HG02798 (cell line): Measurements from ENCODE around the gene ZNF45.
A peak's percentile ranks its signal among the peaks of the same experiment; 100 is the strongest.
"Not testable (repeated sequence)": the region's sequence is repeated elsewhere in the genome, so short reads cannot be mapped to it uniquely, and the experiment has no call there.

Experiments
- ATAC-seq: cut with Tn5 transposase; IDR thresholded peaks from one replicate; pipeline ENCODE4 v1.9.1; 2021; ENCODE audit warnings: mild to moderate bottlenecking; ENCODE audit not compliant: unreplicated experiment, poor library complexity

Gene ZNF45

DNA sequence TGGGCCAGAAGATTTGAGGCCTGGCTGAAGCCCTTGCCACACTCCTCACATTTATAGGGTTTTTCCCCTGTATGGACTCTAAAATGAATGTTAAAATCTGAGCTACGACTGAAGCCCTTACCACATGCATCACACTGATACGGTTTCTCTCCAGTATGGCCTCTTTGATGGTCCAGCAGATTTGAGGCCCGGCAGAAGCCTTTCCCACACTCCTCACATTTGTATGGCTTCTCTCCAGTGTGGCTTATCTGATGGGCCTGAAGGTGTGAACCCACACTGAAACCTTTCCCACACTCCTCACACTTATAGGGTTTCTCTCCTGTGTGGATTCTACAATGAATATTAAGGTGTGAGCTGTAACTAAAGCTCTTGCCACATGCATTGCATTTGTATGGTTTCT lies 21.0 kb downstream of the ZNF45 start:
- ATAC-seq, result no peak

DNA sequence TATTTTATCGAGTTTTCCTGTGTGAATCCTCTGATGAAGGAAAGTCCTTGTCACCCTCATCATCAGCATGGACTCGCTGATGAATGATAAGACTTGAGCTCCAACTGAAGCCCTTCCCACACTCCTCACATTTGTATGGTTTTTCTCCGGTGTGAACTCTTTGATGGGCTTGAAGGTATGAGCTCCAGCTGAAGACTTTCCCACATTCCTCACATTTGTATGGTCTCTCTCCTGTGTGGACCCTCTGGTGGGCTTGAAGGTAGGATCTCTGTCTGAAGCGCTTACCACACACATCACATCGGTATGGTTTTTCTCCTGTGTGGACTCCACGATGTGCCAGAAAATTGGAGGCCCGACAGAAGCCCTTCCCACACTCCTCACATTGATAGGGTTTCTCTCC lies 21.7 kb downstream of the ZNF45 start:
- no peak for ATAC-seq

GRCh38 chr19:43910884-43911283 lies 24.2 kb downstream of the ZNF45 start:
- ATAC-seq, result no peak

- ATAC-seq, result no peak
These were observed 26.4 kb downstream of the ZNF45 start for GRCh38 chr19:43908659-43909058.

DNA sequence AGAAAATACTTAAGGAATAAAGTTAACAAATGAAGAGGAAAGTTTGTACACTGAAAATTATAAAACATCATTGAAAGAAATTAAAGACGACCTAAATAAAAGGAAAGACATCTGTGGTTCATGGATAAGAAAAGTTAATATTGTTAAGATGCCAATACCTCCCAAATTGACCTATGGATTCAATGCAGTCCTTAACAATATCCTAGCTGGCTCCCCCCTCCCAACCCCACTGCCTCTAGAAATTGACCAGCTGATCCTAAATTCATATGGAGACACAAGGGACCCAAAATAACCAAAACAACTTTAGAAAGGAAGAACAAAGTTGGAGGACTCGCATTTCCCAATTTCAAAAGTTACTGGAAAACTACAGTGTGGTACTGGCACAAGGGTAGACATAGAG lies 28.3 kb downstream of the ZNF45 start:
- no peak for ATAC-seq

GRCh38 chr19:43905897-43906296 lies 29.2 kb downstream of the ZNF45 start:
- ATAC-seq, result no peak

- ATAC-seq, result no peak
These were observed 32.7 kb downstream of the ZNF45 start for GRCh38 chr19:43902399-43902798.

DNA sequence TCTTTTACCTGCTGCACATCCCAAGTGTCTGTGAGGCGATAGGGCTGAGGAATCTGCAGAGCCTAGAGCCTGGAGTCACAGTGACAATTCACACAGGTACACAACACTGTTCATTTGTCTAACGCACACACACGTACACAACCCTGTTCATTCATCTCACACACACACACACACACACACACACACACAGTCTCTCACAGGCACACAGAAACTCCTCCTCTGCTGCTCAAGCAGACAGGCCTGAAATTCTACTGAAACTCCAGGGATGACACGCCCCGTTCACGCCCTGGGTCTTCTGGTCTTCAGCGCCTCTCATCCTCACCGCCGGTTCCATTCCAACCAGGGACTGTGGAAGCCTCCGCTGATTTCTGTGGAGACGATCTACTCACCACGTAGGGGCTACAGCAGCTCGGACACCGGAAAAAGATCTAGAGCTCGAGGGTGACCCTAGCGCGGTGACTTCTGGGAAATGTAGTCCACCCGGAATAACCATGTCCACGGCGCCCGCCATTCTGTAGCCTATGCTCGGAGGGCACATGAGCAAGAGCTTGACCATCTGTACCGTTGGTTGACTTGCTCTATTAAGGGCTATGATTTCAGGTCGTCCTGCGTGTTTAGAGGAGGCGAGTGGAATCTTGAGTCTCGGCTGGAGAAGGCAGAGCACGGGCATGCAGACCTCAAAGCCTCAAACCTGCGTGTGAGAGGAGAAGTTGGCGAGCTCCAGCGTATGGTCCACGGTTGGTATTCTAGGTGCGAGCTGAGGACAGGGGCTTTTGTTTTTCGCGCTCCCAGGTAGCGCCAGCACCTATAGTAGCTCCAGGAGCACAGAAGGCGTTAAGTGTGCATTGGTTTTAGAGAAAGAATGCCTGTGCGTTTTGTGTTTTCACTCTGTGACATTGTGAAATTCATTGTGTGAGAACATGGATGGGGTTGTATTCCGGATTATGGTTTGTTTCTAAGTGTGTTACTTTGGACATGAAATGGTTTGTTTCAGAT lies 33.4 kb downstream of the ZNF45 start:
- peak; percentile 70 for ATAC-seq

DNA sequence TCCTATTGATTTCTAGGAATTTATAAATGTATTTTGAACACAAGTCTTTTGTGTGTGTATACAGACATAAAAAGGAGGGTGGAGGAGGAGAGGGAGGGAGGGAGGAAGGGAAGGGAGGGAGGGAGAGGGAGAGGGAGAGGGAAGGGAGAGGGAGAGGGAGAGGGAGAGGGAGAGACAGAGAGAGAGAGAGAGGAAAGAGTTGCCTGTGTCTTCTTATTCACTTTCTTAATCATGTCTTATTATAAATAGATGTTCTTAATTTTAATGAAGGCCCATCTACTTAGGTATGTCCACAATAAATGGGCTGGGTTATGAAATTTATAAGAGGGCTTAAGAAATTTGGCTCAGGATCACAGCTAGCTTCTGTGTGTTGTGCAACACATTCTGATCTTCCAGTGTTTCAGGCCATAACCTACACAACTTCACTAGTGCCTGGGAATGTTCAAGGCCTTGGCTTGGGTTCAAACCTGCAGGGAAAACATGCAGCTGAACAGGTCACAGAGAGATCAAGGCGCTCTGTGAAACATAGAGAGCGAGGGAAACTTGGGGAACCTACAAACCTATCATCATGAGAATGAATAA lies 39.3 kb downstream of the ZNF45 start:
- ATAC-seq, result no peak

GRCh38 chr19:43883864-43884263 lies 51.2 kb downstream of the ZNF45 start, which contains the start of gene ZNF404:
TSS of gene ZNF404 (minus strand) at chr19:43883964.
- ATAC-seq, result no peak

DNA sequence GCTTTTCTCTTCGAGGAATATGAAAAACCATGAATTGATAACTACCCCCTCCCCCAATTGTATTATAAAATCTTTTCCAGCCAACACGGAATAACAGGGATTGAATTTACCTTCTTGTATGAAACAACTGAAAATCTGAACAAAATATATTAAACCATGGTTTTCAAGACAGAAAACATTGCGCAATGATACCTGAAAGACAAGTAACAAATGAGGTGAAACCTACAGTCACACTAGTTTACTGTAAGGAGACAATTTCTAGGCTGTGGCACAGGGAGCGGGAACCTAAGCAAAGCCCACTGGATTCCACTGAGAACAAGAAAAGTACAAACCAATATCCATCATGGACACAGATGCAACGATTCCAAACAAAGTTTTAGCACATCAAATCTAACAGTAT lies 54.6 kb downstream of the ZNF45 start:
- no peak for ATAC-seq

DNA sequence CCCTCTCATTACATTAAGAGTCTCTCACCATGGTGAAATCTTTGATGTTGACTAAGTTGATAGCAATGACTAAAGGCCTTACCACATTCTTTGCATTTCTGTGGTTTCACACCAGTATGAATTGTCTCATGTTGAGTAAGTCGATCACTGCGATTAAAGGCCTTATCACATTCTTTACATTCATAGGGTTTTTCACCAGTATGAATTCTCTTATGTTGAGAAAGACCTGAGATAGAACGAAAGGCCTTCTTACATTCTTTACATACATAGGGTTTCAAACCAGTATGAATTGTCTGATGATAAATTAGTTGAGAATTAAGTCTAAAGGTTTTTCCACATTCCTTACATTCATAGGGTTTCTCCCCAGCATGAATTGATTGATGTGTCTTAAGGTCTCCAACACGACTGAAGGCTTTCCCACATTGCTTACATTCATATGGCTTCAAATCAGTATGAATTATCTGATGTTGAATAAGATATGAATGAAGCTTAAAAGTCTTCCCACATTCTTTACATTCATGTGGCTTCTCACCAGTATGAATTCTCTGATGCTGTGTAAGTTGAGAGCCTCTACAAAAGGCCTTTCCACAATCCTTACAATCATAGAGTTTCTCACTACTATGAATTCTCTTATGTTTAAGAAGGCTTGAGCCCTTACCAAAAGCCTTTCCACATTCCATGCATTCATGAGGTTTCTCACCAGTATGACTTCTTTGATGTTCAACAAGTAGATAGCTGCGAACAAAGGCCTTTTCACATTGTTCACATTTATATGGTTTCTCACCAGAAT lies 62.3 kb downstream of the ZNF45 start:
- no peak for ATAC-seq

- not testable (repeated sequence) for ATAC-seq
These were observed 68.2 kb downstream of the ZNF45 start for GRCh38 chr19:43866923-43867322.
